Activated naive CD8-positive, alpha-beta T cell treated with anti-CD3 and anti-CD28 coated beads, Interleukin-2, amount 10 ng/mL, durations not matched to agents 7 days and 5 days (primary cell): ENCODE measurements around the gene AGK. TPM values are rescaled to one million over a fixed set of nuclear protein-coding genes. Genes with fewer than 3 reads are reported as not detected.

Experiments used
- ATAC-seq: fragments of 150-1000 bp; cut with Tn5 transposase; one replicate; pipeline ENCODE4 v1.10.0; 2021; ENCODE audit warnings: low read depth, moderate library complexity
- POLR2A ChIA-PET: fragments of 350-600 bp; sonication (Branson Sonifier 250); formaldehyde crosslinking; loops from one replicate; lab custom pipeline; 2021; ENCODE audit warnings: antibody characterized with exemption; lab: Charles Lee
- DNase-seq: peaks from one replicate; pipeline ENCODE4 v3.0.0; 2021
- H3K27ac Mint-ChIP-seq: one replicate; pipeline ENCODE4 v1.8.0; 2022; ENCODE audit warnings: mild to moderate bottlenecking, mixed read lengths
- H3K27me3 Mint-ChIP-seq: one replicate; pipeline ENCODE4 v1.8.0; 2022; ENCODE audit warnings: mild to moderate bottlenecking, moderate library complexity, mixed read lengths
- H3K36me3 Mint-ChIP-seq: one replicate; pipeline ENCODE4 v1.8.0; 2021; ENCODE audit warnings: mild to moderate bottlenecking, mixed read lengths
- H3K4me1 Mint-ChIP-seq: one replicate; pipeline ENCODE4 v1.8.0; 2021; ENCODE audit warnings: mixed read lengths
- H3K4me3 Mint-ChIP-seq: one replicate; pipeline ENCODE4 v1.8.0; 2022; ENCODE audit warnings: mild to moderate bottlenecking, moderate library complexity, mixed read lengths
- H3K9me3 Mint-ChIP-seq: one replicate; pipeline ENCODE4 v1.8.0; 2021; ENCODE audit warnings: mixed read lengths
- total RNA-seq, 2 experiments: library from RNA; stranded (reverse); gene quantifications; one replicate each; pipeline ENCODE4 v1.2.3, GENCODE V29; 2021

The AGK gene
- total RNA-seq, 2 experiments from 2014 or later: 39.9 to 40.3 TPM

- peak overlapping the region; percentile 87 for H3K27ac Mint-ChIP-seq
- DNase-seq (peak; percentile 36), ATAC-seq (no peak)
- no peaks in the 10 kb centered on the region for H3K9me3 Mint-ChIP-seq
- peaks cover 37% of the 10 kb centered on the region for H3K4me1 Mint-ChIP-seq
- H3K27me3 Mint-ChIP-seq: peaks cover 21% of the 10 kb centered on the region
- peaks cover 13% of the 10 kb centered on the region for H3K36me3 Mint-ChIP-seq
- POLR2A ChIA-PET: interaction anchor here (0.9 to 3.6 kb wide), 8 partner anchors 11 to 142 kb away, joined by 3 to 36 read pairs (median 4); partner anchors contain the start of gene SSBP1
- peak overlapping the region; percentile 79 for H3K4me3 Mint-ChIP-seq
Measured at GRCh38 chr7:141700848-141701371, 149.7 kb downstream of the AGK start.

GRCh38 chr7:141701489-141702046 is 150.4 kb downstream of the AGK start:
- POLR2A ChIA-PET: interaction anchor here (0.9 to 3.6 kb wide), 8 partner anchors 10 to 142 kb away, joined by 3 to 36 read pairs (median 4); partner anchors contain the start of gene SSBP1
- peak; percentile 86 for ATAC-seq
- DNase-seq: peak; percentile 77
- H3K9me3 Mint-ChIP-seq: no peaks in the 10 kb centered on the region
- H3K4me1 Mint-ChIP-seq: peaks cover 34% of the 10 kb centered on the region
- H3K36me3 Mint-ChIP-seq: peaks cover 11% of the 10 kb centered on the region
- peak overlapping the region; percentile 79 for H3K4me3 Mint-ChIP-seq
- peaks cover 21% of the 10 kb centered on the region for H3K27me3 Mint-ChIP-seq
- peak overlapping the region; percentile 87 for H3K27ac Mint-ChIP-seq

- DNase-seq (peak; percentile 75), ATAC-seq (peak; percentile 66)
- Mint-ChIP-seq H3K4me1 (peaks cover 34% of the 10 kb centered on the region), H3K27ac (peak within 1 kb of the TSS; percentile 87), H3K36me3 (peaks cover 10% of the 10 kb centered on the region), H3K9me3 (no peaks in the 10 kb centered on the region), H3K4me3 (peak within 1 kb of the TSS; percentile 79), H3K27me3 (peaks cover 24% of the 10 kb centered on the region)
- POLR2A ChIA-PET: interaction anchor here (1.0 to 3.6 kb wide), 6 partner anchors 10 to 39 kb away, joined by 3 to 36 read pairs (median 4); partner anchors contain the start of gene SSBP1
Measured at GRCh38 chr7:141702047-141702567, 150.9 kb downstream of the AGK start, which contains the start of gene DENND11. TSS of gene DENND11 (minus strand) at chr7:141702166. CDS start at chr7:141702153, 13 bp downstream.

GRCh38 chr7:141702892-141703291 is 151.7 kb downstream of the AGK start:
- H3K27me3 Mint-ChIP-seq: peaks cover 26% of the 10 kb centered on the region
- H3K4me1 Mint-ChIP-seq: peaks cover 30% of the 10 kb centered on the region
- no peak overlapping the region for H3K27ac Mint-ChIP-seq
- DNase-seq: no peak
- POLR2A ChIA-PET: interaction anchor here (3.6 kb wide), 1 partner anchor 35 kb away, joined by 36 read pairs; the partner anchor contains the start of gene SSBP1
- peaks cover 7% of the 10 kb centered on the region for H3K36me3 Mint-ChIP-seq
- ATAC-seq: no peak
- H3K9me3 Mint-ChIP-seq: no peaks in the 10 kb centered on the region
- no peak overlapping the region for H3K4me3 Mint-ChIP-seq

GRCh38 chr7:141704112-141704511 is 152.9 kb downstream of the AGK start:
- Mint-ChIP-seq H3K36me3 (peaks cover 2% of the 10 kb centered on the region), H3K27ac (no peak overlapping the region), H3K9me3 (no peaks in the 10 kb centered on the region), H3K4me3 (no peak overlapping the region), H3K27me3 (peaks cover 26% of the 10 kb centered on the region), H3K4me1 (peaks cover 19% of the 10 kb centered on the region)
- ATAC-seq (no peak), DNase-seq (no peak)
- POLR2A ChIA-PET: no interaction called here

GRCh38 chr7:141704741-141705140 is 153.5 kb downstream of the AGK start:
- H3K27me3 Mint-ChIP-seq: peaks cover 26% of the 10 kb centered on the region
- POLR2A ChIA-PET: no interaction called here
- DNase-seq: no peak
- H3K4me3 Mint-ChIP-seq: no peak overlapping the region
- ATAC-seq: no peak
- H3K4me1 Mint-ChIP-seq: peaks cover 14% of the 10 kb centered on the region
- no peak overlapping the region for H3K27ac Mint-ChIP-seq
- no peaks in the 10 kb centered on the region for H3K9me3 Mint-ChIP-seq
- peaks cover 2% of the 10 kb centered on the region for H3K36me3 Mint-ChIP-seq

Other genes with a start within 250 kb of the AGK start
- 10 to 100 TPM; 42.4 to 46.1 TPM for gene DENND11, start 150.8 kb downstream of the AGK start, total RNA-seq
- not detected for gene WEE2, start 156.9 kb downstream of the AGK start, total RNA-seq
- gene SSBP1, start 186.9 kb downstream of the AGK start, total RNA-seq: 100 to 1,000 TPM; 106 to 117 TPM
- 1 to 10 TPM; 2.9 to 3.1 TPM for gene TAS2R3, start 212.7 kb downstream of the AGK start, total RNA-seq
- gene TAS2R4, start 225.3 kb downstream of the AGK start, total RNA-seq: 1 to 10 TPM; 1.4 to 1.9 TPM
- 1 to 10 TPM; 1.7 to 2.6 TPM for gene TAS2R5, start 238.8 kb downstream of the AGK start, total RNA-seq